ENCODE results near the gene EFNB3. TPM values are rescaled to one million over a fixed set of nuclear protein-coding genes. Genes with fewer than 3 reads are reported as not detected.
A peak's percentile ranks its signal among the peaks of the same experiment; 100 is the strongest.

EFNB3 gene
- total and polyA plus RNA-seq, 2 of the 8 experiments (the other 6 are each of a cell fraction or from before 2014, with no cell fraction given), result 15.0 to 27.3 TPM

GRCh38 chr17:7687908-7688807 lies 16.8 kb upstream of the EFNB3 start, which contains the start of gene WRAP53:
Gene WRAP53, plus strand, starts transcription at chr17:7688477. Its CDS starts 172 bp downstream, at chr17:7688649.
- no peak within 1 kb of the TSS; the same call in 1 of the 2 replicates for H2BK15ac ChIP-seq (ENCODE audit: low read length)
- peaks cover 0 to 11% (median 4%) of the 10 kb centered on the region in 4 experiments; a peak in 4 of 7 replicates for H3K4me1 ChIP-seq (replicated peaks in 1 of 4; ENCODE audit: control insufficient read depth in 3 of 4, insufficient read depth in 4 of 4, low read length in 3 of 4)
- peak within 1 kb of the TSS; percentile 84 to 91 for H3K4me2 ChIP-seq (ENCODE audit: insufficient read depth in 1 of 2, low read depth in 2 of 2, low read length in 2 of 2)
- H4K20me1 ChIP-seq (replicated peaks in 1 of 2; ENCODE audit: control insufficient read depth in 1 of 2, insufficient read depth in 2 of 2, low read length in 2 of 2), result peaks cover 4 to 9% of the 10 kb centered on the region in 2 experiments
- peaks cover 21 to 51% of the 10 kb centered on the region in 2 experiments for H3K79me2 ChIP-seq (ENCODE audit: control insufficient read depth in 1 of 2, insufficient read depth in 2 of 2, low read length in 2 of 2)
- no peaks in the 10 kb centered on the region for H3K27me3 ChIP-seq (replicated peaks in 1 of 4; ENCODE audit: control insufficient read depth in 3 of 4, extremely low read depth in 1 of 4, insufficient read depth in 3 of 4, low read length in 3 of 4)
- FAIRE-seq, result peak; percentile 55
- DNase-seq (ENCODE audit: low read depth in 1 of 2, low spot score in 2 of 2), result peak; percentile 95 to 99
- peak within 1 kb of the TSS; percentile 99; the same call in 1 of the 2 replicates for H4K8ac ChIP-seq (ENCODE audit: extremely low read depth, insufficient read depth, low read length)
- H2BK120ac ChIP-seq (replicated peaks; ENCODE audit: low read depth, low read length), result no peak within 1 kb of the TSS
- peaks cover 13% of the 10 kb centered on the region for H3K79me1 ChIP-seq (ENCODE audit: low read depth, low read length)
- CTCF ChIA-PET (ENCODE audit: partially characterized antibody), result interaction anchor here (0.5 to 11.3 kb wide), 43 partner anchors 13 to 359 kb away, joined by 3 to 199 read pairs (median 5); partner anchors contain the start of genes ATP1B2, CD68, DNAH2 and EFNB3
- no peak within 1 kb of the TSS for H3K14ac ChIP-seq (ENCODE audit: insufficient read length)
- peak within 1 kb of the TSS; percentile 95 for H2AK5ac ChIP-seq (ENCODE audit: low read depth, low read length)
- H3K9me3 ChIP-seq (ENCODE audit: insufficient read depth in 2 of 2, low read depth in 1 of 2, low read length in 1 of 2), result no peaks in the 10 kb centered on the region
- WGBS, 2 experiments (ENCODE audit: extremely low coverage in 1 of 2, insufficient coverage in 1 of 2, insufficient read length in 1 of 2, insufficient replicate concordance in 2 of 2, low coverage in 1 of 2, low lambda C conversion rate in 2 of 2, missing lambda C conversion rate in 1 of 2), result 1% methylated on average over 50 of the region's 51 CpGs; no CpG with 5 or more reads in 1 of the 2 experiments
- H3K9ac ChIP-seq (replicated peaks in 1 of 4; ENCODE audit: extremely low read depth in 1 of 4, low read depth in 3 of 4, low read length in 3 of 4), result peak within 1 kb of the TSS; percentile 80 to 100 (median 98)
- no peak within 1 kb of the TSS for H3K23ac ChIP-seq (ENCODE audit: insufficient read length)
- H3K36me3 ChIP-seq (ENCODE audit: control insufficient read depth in 2 of 4, insufficient read depth in 4 of 4, low read length in 3 of 4), result peaks cover 0 to 4% (median 0%) of the 10 kb centered on the region in 4 experiments; a peak in 2 of 8 replicates
- no peak within 1 kb of the TSS for H3K4ac ChIP-seq (replicated peaks; ENCODE audit: insufficient read length, low read depth, low read length)
- H2BK20ac ChIP-seq (ENCODE audit: low read length), result no peak within 1 kb of the TSS
- POLR2A ChIA-PET (ENCODE audit: partially characterized antibody), result interaction anchor here (0.7 to 58.0 kb wide), 23 partner anchors 8 to 535 kb away, joined by 3 to 2272 read pairs (median 5); partner anchors contain the start of genes ATP1B2, CD68, DNAH2 and EFNB3
- peak within 1 kb of the TSS; percentile 17 for H4K5ac ChIP-seq (ENCODE audit: insufficient read length, low read depth, low read length)
- H3K56ac ChIP-seq (replicated peaks; ENCODE audit: insufficient read length, low read depth, low read length), result no peak within 1 kb of the TSS
- H3K27ac ChIP-seq (ENCODE audit: low read depth, low read length), result peak within 1 kb of the TSS; percentile 99
- H2AFZ ChIP-seq (ENCODE audit: low read length), result peak within 1 kb of the TSS; percentile 45; the same call in 1 of the 2 replicates
- H2BK12ac ChIP-seq (ENCODE audit: low read depth, low read length), result peak within 1 kb of the TSS; percentile 80; the same call in 1 of the 2 replicates
- peak within 1 kb of the TSS; percentile 22 for H4K91ac ChIP-seq (replicated peaks; ENCODE audit: insufficient read length, low read length)
- H2BK5ac ChIP-seq (ENCODE audit: low read depth, low read length), result peak within 1 kb of the TSS; percentile 99
- peaks cover 16% of the 10 kb centered on the region for H3K23me2 ChIP-seq (ENCODE audit: low read depth, low read length)
- no peak within 1 kb of the TSS; the same call in 1 of the 2 replicates for H3K18ac ChIP-seq (ENCODE audit: extremely low read depth, low read length)
- H3K4me3 ChIP-seq (ENCODE audit: extremely low read depth in 1 of 4, insufficient read depth in 2 of 4, low read depth in 3 of 4, low read length in 4 of 4), result peak within 1 kb of the TSS; percentile 75 to 100 (median 94)
- TF ChIP-seq KDM4A (IDR thresholded peaks at IDR 0.05; ENCODE audit: low read depth, low read length, severe bottlenecking) (peak; percentile 80), CBX8 (IDR thresholded peaks at IDR 0.05; ENCODE audit: borderline replicate concordance, low read depth, low read length) (no peak), CHD1 (IDR thresholded peaks at IDR 0.05; ENCODE audit: low read depth, low read length) (no peak), KDM1A (IDR thresholded peaks at IDR 0.05; ENCODE audit: borderline replicate concordance, low read length) (no peak), GABPA (IDR thresholded peaks at IDR 0.05; ENCODE audit: borderline replicate concordance, insufficient read depth, low read length) (no peak), CTCF (IDR thresholded peaks at IDR 0.05; ENCODE audit: control extremely low read depth in 1 of 3, insufficient read depth in 1 of 3, low read depth in 1 of 3, low read length in 3 of 3) (peak; percentile 91 to 99 (median 93))

All from H1 (cell line).